Embryonic facial prominence (tissue), 1 donor: ENCODE measurements around the gene RPE.
A peak's percentile ranks its signal among the peaks of the same experiment; 100 is the strongest.

Experiments used
- DNase-seq: peaks from one replicate; pipeline ENCODE4 v3.0.0-alpha.2; 2016; ENCODE audit errors: extremely low spot score

Gene RPE

DNA sequence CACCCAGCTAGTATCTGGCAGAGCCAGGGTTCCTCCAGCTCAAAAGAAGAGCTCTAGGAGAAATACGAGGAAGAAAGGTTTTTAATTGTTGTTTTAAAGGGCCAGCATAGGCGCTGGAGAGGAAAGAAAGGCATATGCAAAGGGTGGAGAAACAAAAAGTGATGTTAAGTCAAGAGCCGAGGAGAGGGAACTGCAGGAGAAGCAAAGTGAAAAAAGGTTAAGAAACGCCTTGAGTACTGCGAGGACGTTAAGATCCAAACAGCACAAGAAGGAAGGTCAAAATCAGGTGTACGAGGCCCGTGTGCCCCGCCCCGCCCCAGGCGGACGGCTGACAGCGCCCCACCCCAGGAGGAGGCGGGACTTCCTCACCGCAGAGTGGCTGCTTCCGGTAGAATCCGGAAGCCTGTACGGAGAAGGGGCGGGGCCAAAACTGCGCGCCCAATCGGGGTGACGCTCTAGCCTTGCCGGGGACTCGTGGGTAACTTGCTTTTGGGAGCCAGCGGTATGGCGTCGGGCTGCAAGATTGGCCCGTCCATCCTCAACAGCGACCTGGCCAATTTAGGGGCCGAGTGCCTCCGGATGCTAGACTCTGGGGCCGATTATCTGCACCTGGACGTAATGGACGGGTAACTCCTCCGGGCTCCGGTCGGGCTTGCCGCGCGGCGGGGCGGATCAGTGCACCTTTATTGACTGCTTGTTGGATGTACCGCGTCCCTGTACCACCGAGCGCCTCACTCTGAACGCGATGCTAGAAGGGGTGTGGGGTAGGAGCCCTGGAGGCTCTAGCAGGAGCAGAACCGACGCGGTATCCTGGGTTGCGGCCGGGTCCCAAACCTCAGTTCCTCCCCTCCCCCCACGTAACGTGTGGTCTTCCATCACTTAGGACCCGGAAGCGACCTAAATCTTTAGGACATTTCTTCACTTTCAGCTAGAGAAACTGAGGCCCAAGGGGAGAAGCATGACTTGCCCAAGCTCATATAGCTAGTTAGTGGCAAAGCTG, at the start of gene RPE:
Gene RPE, plus strand, starts transcription at position 481 of the 1,000 bp plus-strand sequence. Its CDS starts 24 bp downstream, at position 505.
- DNase-seq = peak; percentile 89

- no peak for DNase-seq
Observed at GRCh38 chr2:209956271-209956670, 46.2 kb upstream of the RPE start.

GRCh38 chr2:209958016-209958415, 44.4 kb upstream of the RPE start:
- no peak for DNase-seq

GRCh38 chr2:209960045-209960444, 42.4 kb upstream of the RPE start:
- DNase-seq = no peak

- DNase-seq = no peak
Observed at GRCh38 chr2:209960676-209961630, 41.5 kb upstream of the RPE start.

- no peak for DNase-seq
Observed at GRCh38 chr2:209965723-209966122, 36.7 kb upstream of the RPE start.

DNA sequence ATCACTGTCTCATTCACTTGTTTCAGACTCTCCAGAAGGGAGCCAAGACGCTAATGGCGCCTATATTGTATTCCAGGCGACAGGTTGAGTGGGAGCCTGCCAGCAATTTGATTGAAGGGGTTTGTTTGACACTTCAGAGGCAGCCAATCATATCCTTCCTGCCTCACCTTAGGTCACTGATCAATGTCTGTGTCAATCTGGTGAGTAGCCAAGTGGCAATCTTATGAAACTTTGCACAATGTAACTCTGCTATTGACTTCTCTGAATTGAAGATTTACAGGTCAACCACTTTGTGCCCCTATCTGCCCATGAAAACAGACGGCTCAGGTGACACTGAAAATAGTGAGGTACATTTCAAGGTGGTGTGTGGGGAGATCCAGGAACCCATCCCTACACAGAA, 32.7 kb upstream of the RPE start:
- DNase-seq = no peak

- no peak for DNase-seq
Observed at GRCh38 chr2:209970271-209970670, 32.2 kb upstream of the RPE start.

DNA sequence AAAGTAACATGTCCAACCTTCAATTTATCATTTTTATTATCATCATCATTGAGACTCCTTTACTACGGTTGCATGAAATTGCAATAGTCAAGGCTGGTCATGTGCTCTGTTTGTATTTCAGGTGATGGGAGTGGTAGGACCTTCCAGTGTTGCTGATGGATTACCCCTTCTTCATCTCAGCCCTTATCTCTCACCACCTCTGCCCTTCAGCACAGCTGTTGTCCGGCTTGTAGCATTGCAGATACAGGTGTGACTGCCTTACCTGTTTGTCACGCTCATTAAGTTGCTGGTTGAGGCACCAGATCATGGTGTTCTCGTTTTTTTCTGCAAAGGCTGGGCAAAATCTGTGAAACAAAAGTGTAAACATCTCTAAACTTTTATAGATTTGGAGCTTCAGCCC, 31.7 kb upstream of the RPE start:
- no peak for DNase-seq

DNA sequence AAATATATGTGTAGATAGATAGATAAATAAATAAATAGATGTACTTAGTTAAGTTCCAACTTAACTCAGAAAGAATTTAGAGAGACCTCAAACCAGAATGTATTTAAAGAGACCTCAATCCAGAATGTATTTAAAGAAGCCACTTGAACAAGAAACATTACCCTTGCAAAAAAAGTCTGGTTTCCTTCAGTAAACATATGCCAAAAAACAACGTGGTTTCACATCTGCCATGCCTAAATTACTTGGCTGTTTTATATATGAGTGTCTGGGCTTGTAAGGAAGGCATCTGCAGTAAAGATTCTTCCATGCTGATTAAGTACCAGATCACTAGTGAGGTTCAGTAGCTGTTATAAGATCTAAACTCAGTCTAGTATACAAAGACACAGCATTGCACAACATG, 29.1 kb upstream of the RPE start:
- DNase-seq = no peak

DNA sequence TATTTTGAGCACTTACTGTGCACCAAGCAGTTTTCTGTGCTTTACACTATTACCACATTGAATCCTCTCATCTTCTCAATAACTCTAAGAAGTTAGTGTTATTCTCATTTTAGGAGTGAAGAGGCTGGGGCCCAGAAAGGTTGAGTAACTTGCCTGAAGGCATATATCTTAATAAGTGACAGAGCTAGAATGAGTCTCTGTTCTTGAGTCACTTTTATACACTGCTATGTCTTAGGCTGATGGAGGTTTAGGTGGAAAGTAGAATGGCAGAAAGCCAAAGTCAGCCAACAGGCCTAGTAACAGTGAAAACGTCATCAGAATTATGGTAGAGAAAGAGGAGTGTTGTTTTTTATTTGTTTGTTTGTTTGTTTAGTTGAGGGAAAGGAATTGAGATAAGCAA, 27.9 kb upstream of the RPE start:
- no peak for DNase-seq

GRCh38 chr2:209976698-209977385, 25.6 kb upstream of the RPE start:
- no peak for DNase-seq

DNA sequence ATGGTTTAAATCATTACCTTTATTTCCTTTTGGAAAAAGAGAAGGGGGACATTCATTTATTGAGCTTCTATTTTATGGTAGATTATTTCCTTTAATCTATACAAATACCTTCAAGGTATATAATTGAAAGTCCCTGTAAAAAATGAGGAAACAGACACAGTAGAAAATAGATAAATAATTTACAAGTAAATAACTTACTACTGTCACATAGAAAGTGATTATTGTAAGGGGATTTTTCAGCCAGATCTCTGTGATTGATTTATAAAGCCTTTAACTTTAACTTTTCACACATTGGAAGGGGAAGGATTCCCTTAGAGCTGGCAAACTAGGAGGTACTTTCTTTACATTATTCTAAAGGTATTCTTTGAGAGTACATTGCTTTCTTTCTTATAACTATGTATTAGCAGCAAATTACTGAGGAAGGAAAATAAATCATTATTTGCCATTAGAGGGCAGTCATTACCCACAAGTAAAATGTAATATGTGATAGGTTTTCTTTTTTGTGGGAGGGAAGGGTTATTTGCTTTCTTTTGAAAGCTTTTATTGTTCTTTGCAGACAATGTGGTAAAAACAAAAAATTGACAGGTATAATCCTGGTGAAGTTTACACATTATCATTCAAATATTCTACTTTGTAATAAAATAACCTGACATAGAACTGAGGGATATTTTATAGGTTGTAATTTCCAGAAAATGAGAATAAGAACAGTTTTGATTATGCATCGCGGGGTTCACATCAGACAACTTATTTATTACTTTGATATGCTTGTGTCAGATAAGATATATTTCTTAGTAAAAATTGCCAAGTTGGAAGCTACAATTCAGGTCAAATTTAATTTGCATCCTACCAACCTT, 24.8 kb upstream of the RPE start:
- no peak for DNase-seq

GRCh38 chr2:209984291-209984690, 18.1 kb upstream of the RPE start:
- no peak for DNase-seq

DNA sequence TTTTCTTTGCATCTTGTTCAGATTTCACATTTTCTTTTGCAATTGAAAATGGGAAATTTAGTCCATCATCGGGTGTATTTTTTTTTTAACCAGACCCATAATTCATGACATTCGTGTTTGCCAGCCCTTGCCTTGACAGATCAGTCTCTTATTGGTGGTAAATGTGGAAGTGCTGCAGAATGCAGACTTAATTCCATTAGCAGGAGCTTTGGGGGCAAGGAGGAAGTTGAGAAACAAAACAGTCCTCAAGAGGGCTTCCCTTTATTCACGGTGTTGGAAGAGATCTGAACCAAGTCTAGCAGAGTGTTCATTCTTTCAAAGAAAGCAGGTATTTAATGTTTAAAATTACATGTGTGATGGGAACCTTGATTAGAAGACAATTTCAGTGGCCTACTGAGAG, 16.6 kb upstream of the RPE start:
- DNase-seq = no peak

GRCh38 chr2:209986415-209986814, 16.0 kb upstream of the RPE start:
- no peak for DNase-seq

GRCh38 chr2:209988010-209988409, 14.4 kb upstream of the RPE start:
- DNase-seq = no peak

- no peak for DNase-seq
Observed at GRCh38 chr2:209990838-209991237, 11.6 kb upstream of the RPE start.

DNA sequence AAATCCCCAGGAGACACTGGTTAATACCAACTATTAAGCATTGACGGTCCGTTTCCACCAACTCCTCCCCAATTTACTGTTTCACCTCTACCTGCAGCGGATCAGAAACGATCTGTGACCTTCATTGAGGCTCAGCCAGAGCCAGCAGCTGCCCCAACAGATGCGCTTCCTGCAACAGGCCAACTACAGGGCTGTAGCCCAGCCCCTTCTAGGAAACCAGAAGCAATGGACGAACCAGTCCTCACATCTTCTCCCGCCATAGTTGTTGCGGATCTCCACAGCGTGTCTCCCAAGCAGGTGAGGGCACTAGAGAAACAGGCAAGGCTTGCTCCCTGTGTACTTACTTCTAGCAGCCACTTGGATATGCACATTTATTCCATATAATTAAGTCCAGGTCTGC, 8.5 kb upstream of the RPE start:
- DNase-seq = no peak

GRCh38 chr2:209998596-209998995, 3.8 kb upstream of the RPE start:
- no peak for DNase-seq
